Measurements from ENCODE around the gene ZNF800.

DNA sequence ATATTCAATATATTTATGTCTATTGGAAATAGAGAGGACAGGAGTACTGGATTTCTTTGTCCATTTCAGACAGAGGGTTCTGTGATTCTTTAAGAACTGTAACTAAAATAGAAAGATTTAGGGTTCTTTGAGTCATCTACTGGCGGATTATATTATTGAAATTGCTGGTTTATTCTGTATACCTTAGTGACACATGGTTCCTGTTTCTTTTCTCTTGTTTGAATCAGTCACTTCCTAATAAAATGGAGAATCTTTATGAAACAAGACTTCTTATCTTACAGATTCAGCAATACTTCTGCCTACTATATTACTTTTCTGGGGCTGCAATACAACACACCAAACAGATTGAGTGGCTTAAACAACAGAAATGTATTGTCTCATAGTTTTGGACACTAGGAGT is 20.8 kb upstream of the ZNF800 start:
- TF ChIP-seq EZH2 (IDR thresholded peaks at IDR 0.05) (no peak), POLR2AphosphoS5 (IDR thresholded peaks at IDR 0.05; ENCODE audit: borderline replicate concordance, low read depth, low read length) (no peak)
